ENCODE measurements around the gene ALDH1B1.

GRCh38 chr9:38391278-38392118, 1.0 kb upstream of the ALDH1B1 start:
- TF ChIP-seq EZH2 (IDR thresholded peaks at IDR 0.05) (no peak), POLR2AphosphoS5 (IDR thresholded peaks at IDR 0.05; ENCODE audit: borderline replicate concordance, low read depth, low read length) (no peak)

Data from SK-N-MC (cell line).